NOMO-1 (cell line): Measurements from ENCODE around the gene OR4A47.
"Not testable (repeated sequence)": the region's sequence is repeated elsewhere in the genome, so short reads cannot be mapped to it uniquely, and the experiment has no call there.

ENCODE experiments used
- DNase-seq, 2 experiments: peaks; one replicate each; lab custom pipeline; 2025; ENCODE audit not compliant: unreplicated experiment in 2 of 2; lab: John Stamatoyannopoulos, UW

OR4A47 gene, protein sequence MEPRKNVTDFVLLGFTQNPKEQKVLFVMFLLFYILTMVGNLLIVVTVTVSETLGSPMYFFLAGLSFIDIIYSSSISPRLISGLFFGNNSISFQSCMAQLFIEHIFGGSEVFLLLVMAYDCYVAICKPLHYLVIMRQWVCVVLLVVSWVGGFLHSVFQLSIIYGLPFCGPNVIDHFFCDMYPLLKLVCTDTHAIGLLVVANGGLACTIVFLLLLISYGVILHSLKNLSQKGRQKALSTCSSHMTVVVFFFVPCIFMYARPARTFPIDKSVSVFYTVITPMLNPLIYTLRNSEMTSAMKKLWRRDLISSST

DNA sequence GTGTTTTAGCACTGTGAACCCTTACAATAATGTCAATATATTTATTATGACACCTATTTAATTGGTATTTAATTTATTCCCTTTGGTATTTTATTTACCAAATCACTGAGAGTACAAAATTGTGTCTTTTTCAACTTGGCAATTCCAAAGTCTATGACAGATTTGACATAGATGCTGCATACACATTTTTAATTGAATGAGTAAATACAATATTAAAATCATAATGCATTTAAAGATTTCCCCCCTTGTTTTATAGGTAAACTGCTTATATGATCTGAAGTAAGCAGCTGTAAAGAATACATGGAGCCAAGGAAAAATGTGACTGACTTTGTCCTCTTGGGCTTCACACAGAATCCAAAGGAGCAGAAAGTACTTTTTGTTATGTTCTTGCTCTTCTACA, at the start of gene OR4A47:
Gene OR4A47 (plus strand): TSS at position 301 of the 400 bp plus-strand sequence. CDS start 0 bp downstream, at position 301.
- DNase-seq = not testable (repeated sequence)

DNA sequence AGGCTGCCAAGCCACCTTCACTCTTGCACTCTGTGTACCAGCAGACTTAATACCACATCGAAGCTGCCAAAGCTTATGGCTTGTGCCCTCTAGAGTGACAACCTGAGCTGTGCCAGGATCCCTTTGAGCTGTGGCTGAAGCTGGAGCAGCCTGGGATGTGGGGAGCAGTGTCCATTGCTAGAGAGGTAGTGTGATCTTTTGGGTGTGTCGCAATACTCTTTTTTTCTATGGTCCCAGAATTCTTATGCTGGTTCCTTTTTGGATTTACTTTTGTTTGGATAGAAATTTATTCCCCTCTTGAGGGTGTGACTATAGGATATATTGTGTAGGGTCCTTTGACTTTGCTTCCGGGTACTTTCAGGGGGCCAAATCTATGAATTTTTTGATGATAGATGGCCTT, 32.7 kb upstream of the OR4A47 start:
- DNase-seq = not testable (repeated sequence)

DNA sequence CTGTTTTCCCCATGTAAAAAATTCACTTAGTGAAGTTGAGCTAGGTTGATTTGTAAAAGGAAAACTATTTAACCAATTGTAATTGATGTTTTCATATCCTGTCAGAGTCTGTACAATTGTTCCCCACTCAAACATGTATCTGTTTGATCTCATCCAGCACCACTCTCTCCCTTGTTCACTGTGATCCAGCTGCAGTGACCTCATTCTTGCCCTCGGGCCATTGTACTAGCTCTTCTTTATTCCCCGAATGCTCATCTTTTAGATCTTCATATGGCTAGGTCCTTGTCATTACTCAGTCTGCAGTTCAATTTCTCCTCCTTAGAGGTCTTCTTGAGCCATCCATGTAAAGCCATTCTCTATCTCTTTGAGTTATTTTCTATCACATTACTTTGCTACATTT, 14.6 kb upstream of the OR4A47 start:
- DNase-seq = not testable (repeated sequence)

DNA sequence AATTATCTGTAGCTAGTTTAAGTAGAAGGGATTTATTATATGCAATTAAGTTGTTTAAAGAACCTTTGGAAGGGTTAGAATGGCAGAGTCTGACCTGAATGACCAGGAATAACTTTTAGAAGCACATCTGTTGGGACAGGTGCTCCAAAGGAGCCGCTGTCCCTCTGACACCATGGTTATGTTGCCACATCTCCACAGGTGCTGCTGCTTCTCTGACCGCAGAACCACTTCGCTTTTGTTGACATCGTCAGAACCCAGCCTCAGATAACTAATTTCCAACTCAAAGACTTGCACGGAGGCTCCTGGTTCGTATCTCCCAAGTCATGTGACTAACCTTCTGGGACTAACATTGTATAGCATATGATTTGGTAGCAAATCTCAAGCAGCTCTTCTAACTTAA, 13.9 kb upstream of the OR4A47 start:
- not testable (repeated sequence) for DNase-seq

DNA sequence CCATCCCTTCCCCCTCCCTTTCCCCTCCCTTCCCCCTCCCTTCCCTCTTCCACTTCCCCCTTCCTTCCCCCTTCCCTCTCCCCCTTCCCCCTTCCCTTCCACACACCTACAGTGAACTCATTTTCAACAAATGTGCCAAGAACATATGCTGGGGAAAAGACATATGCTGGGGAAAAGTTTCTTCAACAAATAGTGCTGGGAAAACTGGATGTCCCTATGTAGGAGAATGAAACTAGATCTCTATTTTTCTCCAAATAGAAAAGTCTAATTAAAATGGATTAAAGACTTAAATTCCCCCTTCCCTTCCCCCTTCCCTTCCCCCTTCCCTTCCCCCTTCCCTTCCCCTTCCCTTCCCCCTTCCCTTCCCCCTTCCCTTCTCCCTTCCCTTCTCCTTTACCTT, 17.6 kb downstream of the OR4A47 start:
- not testable (repeated sequence) for DNase-seq

DNA sequence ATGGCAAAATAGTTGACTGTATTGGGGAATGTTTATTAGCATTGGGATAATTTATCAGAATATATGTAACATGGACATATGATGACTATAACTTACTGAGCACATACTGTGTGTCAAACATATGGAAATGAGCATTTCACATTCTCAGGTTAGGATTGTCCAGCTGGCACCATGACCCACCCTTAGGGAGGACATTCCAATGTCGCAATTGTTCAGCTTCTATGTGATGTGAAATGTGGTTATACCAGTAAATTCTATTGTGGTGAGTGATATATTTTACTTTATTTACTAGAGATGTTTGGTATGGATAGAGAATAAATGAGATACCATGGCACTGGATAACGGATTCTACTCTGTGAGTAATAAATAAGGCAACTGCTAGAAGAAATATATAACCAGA, 50.4 kb downstream of the OR4A47 start:
- no peak for DNase-seq
